ENCODE results near the gene PLAGL2.
"Not testable (repeated sequence)": the region's sequence is repeated elsewhere in the genome, so short reads cannot be mapped to it uniquely, and the experiment has no call there.

Gene PLAGL2, protein sequence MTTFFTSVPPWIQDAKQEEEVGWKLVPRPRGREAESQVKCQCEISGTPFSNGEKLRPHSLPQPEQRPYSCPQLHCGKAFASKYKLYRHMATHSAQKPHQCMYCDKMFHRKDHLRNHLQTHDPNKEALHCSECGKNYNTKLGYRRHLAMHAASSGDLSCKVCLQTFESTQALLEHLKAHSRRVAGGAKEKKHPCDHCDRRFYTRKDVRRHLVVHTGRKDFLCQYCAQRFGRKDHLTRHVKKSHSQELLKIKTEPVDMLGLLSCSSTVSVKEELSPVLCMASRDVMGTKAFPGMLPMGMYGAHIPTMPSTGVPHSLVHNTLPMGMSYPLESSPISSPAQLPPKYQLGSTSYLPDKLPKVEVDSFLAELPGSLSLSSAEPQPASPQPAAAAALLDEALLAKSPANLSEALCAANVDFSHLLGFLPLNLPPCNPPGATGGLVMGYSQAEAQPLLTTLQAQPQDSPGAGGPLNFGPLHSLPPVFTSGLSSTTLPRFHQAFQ

DNA sequence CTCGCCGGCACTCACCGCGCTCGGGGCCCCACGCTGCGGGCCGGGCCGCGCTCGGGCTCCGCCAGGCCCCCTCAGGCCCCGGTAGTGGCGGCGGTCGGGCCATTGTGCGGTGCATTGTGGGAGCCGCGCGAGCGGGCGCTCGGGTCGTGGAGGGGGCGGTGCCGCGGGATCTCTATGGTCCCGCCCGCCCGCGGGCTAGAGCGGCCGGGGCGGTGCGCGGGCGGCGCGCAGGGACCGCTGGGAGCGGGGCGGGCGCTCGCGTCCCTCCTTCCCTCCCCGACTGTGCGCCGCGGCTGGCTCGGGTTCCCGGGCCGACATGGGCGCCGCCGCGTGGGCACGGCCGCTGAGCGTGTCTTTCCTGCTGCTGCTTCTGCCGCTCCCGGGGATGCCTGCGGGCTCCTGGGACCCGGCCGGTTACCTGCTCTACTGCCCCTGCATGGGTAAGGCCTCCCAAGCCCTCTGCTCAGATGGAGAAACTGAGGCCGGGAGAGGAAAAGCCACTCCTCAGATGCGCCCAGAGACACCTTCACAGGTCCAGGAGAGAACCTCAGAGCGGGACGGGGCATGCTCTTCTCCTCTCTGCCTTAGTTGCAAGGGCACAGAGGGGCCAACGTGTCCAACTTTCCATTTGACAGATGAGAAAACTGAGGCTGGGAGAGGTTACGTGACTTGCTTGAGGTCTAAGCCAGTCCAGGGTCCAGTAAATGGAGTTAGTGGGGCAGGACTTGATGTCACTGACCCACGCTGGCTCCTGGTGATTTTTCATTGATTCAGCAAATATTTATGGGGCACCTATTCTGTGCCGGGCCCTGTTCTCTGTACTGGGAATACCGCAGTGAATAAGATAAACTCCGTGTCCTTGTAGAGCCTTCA, at the start of gene PLAGL2, which contains the start of gene POFUT1:
TSS of gene PLAGL2 (minus strand) at position 118 of the 873 bp plus-strand sequence. CDS start 5,565 bp downstream, outside the sequence.
TSS of gene POFUT1 (plus strand) at position 255 of the 873 bp plus-strand sequence. CDS start at position 317, 62 bp downstream.
- TF ChIP-seq, protein P1, sequence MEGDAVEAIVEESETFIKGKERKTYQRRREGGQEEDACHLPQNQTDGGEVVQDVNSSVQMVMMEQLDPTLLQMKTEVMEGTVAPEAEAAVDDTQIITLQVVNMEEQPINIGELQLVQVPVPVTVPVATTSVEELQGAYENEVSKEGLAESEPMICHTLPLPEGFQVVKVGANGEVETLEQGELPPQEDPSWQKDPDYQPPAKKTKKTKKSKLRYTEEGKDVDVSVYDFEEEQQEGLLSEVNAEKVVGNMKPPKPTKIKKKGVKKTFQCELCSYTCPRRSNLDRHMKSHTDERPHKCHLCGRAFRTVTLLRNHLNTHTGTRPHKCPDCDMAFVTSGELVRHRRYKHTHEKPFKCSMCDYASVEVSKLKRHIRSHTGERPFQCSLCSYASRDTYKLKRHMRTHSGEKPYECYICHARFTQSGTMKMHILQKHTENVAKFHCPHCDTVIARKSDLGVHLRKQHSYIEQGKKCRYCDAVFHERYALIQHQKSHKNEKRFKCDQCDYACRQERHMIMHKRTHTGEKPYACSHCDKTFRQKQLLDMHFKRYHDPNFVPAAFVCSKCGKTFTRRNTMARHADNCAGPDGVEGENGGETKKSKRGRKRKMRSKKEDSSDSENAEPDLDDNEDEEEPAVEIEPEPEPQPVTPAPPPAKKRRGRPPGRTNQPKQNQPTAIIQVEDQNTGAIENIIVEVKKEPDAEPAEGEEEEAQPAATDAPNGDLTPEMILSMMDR (IDR thresholded peaks at IDR 0.05; ENCODE audit: extremely low read depth, insufficient read depth, missing control alignments), result peak; percentile 41
- peak; percentile 100 for DNase-seq (ENCODE audit: low spot score)
- in situ Hi-C loops (cut with MboI; ENCODE audit: low pct_unique_long_range_greater_than_20kb, low sequenced_read_pairs, unreplicated experiment), result no loop called here

DNA sequence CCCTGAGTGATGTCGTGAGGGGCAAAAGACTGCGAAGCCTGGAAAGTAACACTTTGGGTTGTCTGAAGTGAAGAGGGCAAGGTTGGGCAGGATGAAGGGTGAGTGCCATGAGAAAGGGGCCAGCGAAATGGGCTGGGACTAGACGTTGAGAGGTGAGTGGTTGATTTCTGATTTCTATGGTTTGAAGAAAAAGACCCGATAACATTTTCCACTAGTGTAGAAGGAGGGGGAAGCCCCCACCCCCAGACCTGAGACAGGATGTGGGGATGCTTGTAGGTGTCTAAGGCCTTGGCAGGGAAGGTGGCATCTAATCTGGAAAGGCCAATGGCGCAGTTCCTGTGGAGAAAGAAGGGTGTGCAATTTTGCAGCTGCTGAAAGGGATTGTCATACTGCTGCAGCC, 44.6 kb upstream of the PLAGL2 start:
- no peak for DNase-seq (ENCODE audit: low spot score)
- in situ Hi-C loops (cut with MboI; ENCODE audit: low pct_unique_long_range_greater_than_20kb, low sequenced_read_pairs, unreplicated experiment), result no loop called here
- TF ChIP-seq, protein P1 (IDR thresholded peaks at IDR 0.05; ENCODE audit: extremely low read depth, insufficient read depth, missing control alignments), result no peak

DNA sequence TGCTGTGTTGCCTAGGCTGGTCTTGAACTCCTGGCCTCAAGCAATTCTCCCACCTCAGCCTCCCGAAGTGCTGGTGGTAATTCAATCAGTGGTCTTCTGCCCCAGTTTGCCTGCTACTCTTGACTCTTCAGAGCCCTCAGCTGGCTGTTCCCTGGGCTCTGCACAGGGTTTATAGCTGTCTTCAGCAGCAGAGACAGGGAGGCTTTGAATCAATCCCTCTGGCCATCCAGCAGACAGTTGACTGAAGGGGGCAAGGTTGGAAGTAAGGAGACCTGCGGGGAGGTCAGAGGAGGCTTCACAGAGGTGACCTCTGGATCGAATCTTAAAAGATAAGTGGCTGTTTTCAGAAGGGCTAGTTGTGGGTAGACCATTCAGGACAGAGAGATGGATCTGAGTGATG, 43.9 kb upstream of the PLAGL2 start:
- TF ChIP-seq, protein P1 (IDR thresholded peaks at IDR 0.05; ENCODE audit: extremely low read depth, insufficient read depth, missing control alignments), result no peak
- in situ Hi-C loops (cut with MboI; ENCODE audit: low pct_unique_long_range_greater_than_20kb, low sequenced_read_pairs, unreplicated experiment), result no loop called here
- no peak for DNase-seq (ENCODE audit: low spot score)

DNA sequence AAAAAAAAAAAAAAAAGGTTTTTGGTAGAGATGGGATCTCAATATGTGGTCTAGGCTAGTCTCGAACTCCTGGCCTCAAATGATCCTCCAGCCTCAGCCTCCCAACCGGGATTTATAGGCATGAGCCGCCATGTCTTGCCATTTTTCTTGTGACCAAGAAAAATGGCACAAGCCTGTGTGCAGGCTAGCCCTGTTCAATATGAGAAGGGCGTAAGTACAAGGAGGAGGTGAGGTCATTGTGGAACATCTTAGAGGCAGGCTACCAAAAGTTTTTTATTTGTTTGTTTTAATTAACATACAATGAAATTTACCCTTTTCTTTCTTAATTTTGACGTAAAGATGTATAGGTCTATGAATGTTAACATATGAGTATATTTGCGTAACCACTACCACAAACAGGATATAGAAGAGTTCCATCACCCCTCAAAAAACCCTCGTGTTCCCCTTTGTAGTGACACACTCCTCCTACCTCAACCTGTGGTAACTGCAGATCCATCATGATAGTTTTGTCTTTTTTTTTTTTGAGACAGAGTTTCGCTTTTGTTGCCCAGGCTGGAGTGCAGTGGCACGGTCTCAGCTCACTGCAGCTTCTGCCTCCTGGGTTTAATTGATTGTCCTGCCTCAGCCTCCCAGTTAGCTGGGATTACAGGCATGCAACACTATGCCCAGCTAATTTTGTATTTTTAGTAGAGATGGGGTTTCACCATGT, 41.6 kb upstream of the PLAGL2 start:
- DNase-seq (ENCODE audit: low spot score), result no peak
- in situ Hi-C loops (cut with MboI; ENCODE audit: low pct_unique_long_range_greater_than_20kb, low sequenced_read_pairs, unreplicated experiment), result no loop called here
- TF ChIP-seq, protein P1 (IDR thresholded peaks at IDR 0.05; ENCODE audit: extremely low read depth, insufficient read depth, missing control alignments), result no peak

DNA sequence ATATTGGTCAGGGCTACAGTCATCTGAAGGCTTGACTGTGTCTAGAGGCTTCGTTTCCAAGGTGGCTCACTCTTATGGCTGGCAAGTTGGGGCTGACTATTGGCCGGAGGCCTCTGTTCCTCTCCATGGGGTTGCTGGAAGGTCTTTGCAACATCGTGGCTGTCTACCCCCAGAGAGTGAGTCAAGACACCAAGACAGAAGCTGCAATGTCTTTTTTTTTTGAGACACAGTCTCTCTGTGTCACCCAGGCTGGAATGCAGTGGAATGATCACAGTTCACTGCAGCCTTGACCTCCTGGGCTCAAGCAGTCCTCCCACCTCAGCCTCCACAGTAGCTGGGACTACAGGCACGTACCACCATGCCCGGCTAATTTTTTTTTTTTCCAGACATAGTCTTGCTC, 40.5 kb upstream of the PLAGL2 start:
- no peak for DNase-seq (ENCODE audit: low spot score)
- in situ Hi-C loops (cut with MboI; ENCODE audit: low pct_unique_long_range_greater_than_20kb, low sequenced_read_pairs, unreplicated experiment), result no loop called here
- TF ChIP-seq, protein P1 (IDR thresholded peaks at IDR 0.05; ENCODE audit: extremely low read depth, insufficient read depth, missing control alignments), result no peak

DNA sequence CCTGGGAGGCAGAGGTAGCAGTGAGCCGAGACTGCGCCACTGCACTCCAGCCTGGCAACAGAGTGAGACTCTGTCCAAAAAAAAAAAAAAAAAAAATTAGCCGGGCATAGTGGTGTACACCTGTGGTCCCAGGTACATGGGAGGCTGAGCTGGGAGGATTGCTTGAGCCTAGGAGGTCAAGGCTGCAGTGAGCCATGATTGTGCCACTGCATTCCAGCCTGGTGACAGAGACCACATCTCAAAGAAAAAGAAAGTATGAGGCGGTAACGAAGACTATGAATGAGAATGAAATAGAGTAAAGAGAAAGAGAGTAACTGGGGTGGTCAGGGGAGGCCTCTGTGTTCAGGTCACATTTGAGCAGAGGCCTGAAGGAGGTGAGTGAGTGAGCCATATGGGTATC, 38.7 kb upstream of the PLAGL2 start:
- in situ Hi-C loops (cut with MboI; ENCODE audit: low pct_unique_long_range_greater_than_20kb, low sequenced_read_pairs, unreplicated experiment); DNase-seq (ENCODE audit: low spot score): not testable (repeated sequence)

Measured in GM13977 (cell line).